Endothelial cell of umbilical vein (primary cell): ENCODE measurements around the gene HOXA11. TPM values are rescaled to one million over a fixed set of nuclear protein-coding genes. Genes with fewer than 3 reads are reported as not detected.

Experiments used
- BruUV-seq: library from RNA; stranded (reverse); fragments of 400-500 nt; replicated peaks from 2 replicates; lab custom pipeline; 2021; lab: Mats Ljungman, UMichigan
- CTCF ChIA-PET: fragments of 300-600, 350-600 bp; sonication (Branson Sonifier 250); formaldehyde crosslinking; loops from one replicate; lab custom pipeline; 2021; ENCODE audit warnings: antibody characterized with exemption, inconsistent platforms; lab: Charles Lee
- POLR2A ChIA-PET: fragments of 300-600, 350-600 bp; sonication (Branson Sonifier 250); formaldehyde crosslinking; loops from one replicate; lab custom pipeline; 2021; ENCODE audit warnings: antibody characterized with exemption, inconsistent platforms; lab: Charles Lee
- DNase-seq: peaks from one replicate; pipeline ENCODE4 v3.0.0-alpha.2; 2011; ENCODE audit warnings: low read depth, low spot score
- FAIRE-seq: peaks from 2 replicates; lab custom pipeline; 2011; peaks lifted over from hg19 to GRCh38; lab: Jason Lieb, UNC
- H2AFZ ChIP-seq: 2 replicates; pipeline ENCODE4 v1.6.0; 2012; ENCODE audit warnings: low read depth, low read length, control low read depth, inconsistent platforms
- H3K27ac ChIP-seq: 2 replicates; pipeline ENCODE4 v1.5.1; 2011; ENCODE audit warnings: low read depth, mild to moderate bottlenecking, control low read depth, low read length, moderate library complexity; ENCODE audit not compliant: insufficient read depth
- H3K27me3 ChIP-seq, 2 experiments: 2 replicates each; pipeline versions ENCODE4 v1.6.0 to v1.6.1; 2011; ENCODE audit warnings: low read length in 2 of 2, mixed read lengths in 1 of 2; ENCODE audit not compliant: control insufficient read depth in 2 of 2, insufficient read depth in 2 of 2
- H3K36me3 ChIP-seq, 2 experiments: 2 replicates in 1 of 2; 3 replicates in 1 of 2; pipeline ENCODE4 v1.5.1; 2011; ENCODE audit warnings: low read length in 2 of 2, mild to moderate bottlenecking in 1 of 2, moderate library complexity in 1 of 2; ENCODE audit not compliant: control insufficient read depth in 2 of 2, insufficient read depth in 2 of 2; ENCODE audit errors: extremely low read depth in 1 of 2
- H3K4me1 ChIP-seq: 3 replicates; pipeline ENCODE4 v1.5.1; 2011; ENCODE audit warnings: mild to moderate bottlenecking, low read length; ENCODE audit not compliant: control insufficient read depth, insufficient read depth; ENCODE audit errors: extremely low read depth
- H3K4me2 ChIP-seq: 2 replicates; pipeline ENCODE4 v1.6.1; 2011; ENCODE audit warnings: low read length, control low read depth, mixed read lengths; ENCODE audit not compliant: insufficient read depth
- H3K4me3 ChIP-seq, 3 experiments: fragments of 200-600 bp in 1 of 3; sonication (generic), shearing (Covaris generic) in 1 of 3; replicated peaks in 1 of 3; 2 replicates each; pipeline ENCODE4 v1.5.1; 2011 to 2016; ENCODE audit warnings: control low read depth in 3 of 3, low read length in 3 of 3, mild to moderate bottlenecking in 2 of 3, inconsistent platforms in 1 of 3, low read depth in 1 of 3, moderate library complexity in 1 of 3; ENCODE audit not compliant: insufficient read depth in 1 of 3
- H3K79me2 ChIP-seq: 2 replicates; pipeline ENCODE4 v1.6.0; 2012; ENCODE audit warnings: low read length, inconsistent platforms; ENCODE audit not compliant: control insufficient read depth, insufficient read depth
- H3K9ac ChIP-seq: replicated peaks from 2 replicates; pipeline ENCODE3; 2011; ENCODE audit warnings: low read length, control low read depth; ENCODE audit not compliant: insufficient read depth; ENCODE audit errors: extremely low read depth
- H3K9me1 ChIP-seq: replicated peaks from 3 replicates; pipeline ENCODE4 v1.6.0; 2011; ENCODE audit warnings: mild to moderate bottlenecking, low read length; ENCODE audit not compliant: control insufficient read depth, insufficient read depth; ENCODE audit errors: extremely low read depth
- H3K9me3 ChIP-seq: replicated peaks from 2 replicates; pipeline ENCODE4 v1.5.1; 2012; ENCODE audit warnings: low read length, inconsistent platforms; ENCODE audit not compliant: control insufficient read depth, insufficient read depth
- H4K20me1 ChIP-seq: replicated peaks from 2 replicates; pipeline ENCODE3; 2011; ENCODE audit warnings: mild to moderate bottlenecking, low read length; ENCODE audit not compliant: control insufficient read depth, insufficient read depth; ENCODE audit errors: extremely low read depth
- EZH2 ChIP-seq: IDR thresholded peaks from 2 replicates; pipeline ENCODE4 v1.6.1; 2012; ENCODE audit warnings: borderline replicate concordance, low read depth, mild to moderate bottlenecking, moderate library complexity, low read length, inconsistent platforms; ENCODE audit not compliant: severe bottlenecking
- JUN ChIP-seq: IDR thresholded peaks from 2 replicates; pipeline ENCODE4 v1.6.1; 2011; ENCODE audit warnings: borderline replicate concordance, low read depth; ENCODE audit not compliant: insufficient read length, insufficient read depth
- POLR2A ChIP-seq: IDR thresholded peaks from 2 replicates; pipeline ENCODE4 v1.6.1; 2012; ENCODE audit warnings: low read depth, mild to moderate bottlenecking, control low read depth, low read length
- dilution Hi-C: fragments of 300-500 bp; cut with MboI; formaldehyde crosslinking; loops from one replicate; pipeline ENCODE4 v1.15.0; 2019; ENCODE audit warnings: low sequenced_read_pairs; ENCODE audit not compliant: extremely low pct_ligation_motif_present
- intact Hi-C: fragments of 100-400 bp; cut with micrococcal nuclease; formaldehyde crosslinking; loops from one replicate; pipeline ENCODE4 v1.10.0; 2022
- polyA plus RNA-seq, 4 experiments: library from polyadenylated mRNA; depleted of rRNA in 3 of 4; stranded (reverse) in 3 of 4; unstranded in 1 of 4; fragments of >200 nt; gene quantifications; 2 replicates each; pipeline versions ENCODE4 v1.2.1 to v1.2.3, GENCODE V29; 2011 to 2012; ENCODE audit warnings: missing spikeins in 1 of 4
- total RNA-seq: library from RNA; stranded (reverse); gene quantifications from 2 replicates; pipeline ENCODE4 v1.2.3, GENCODE V29; 2021

The HOXA11 gene
- total and polyA plus RNA-seq, 2 donors (not counting 3 experiments of a cell fraction or from before 2014, with no cell fraction given): 10.4 to 16.7 TPM

DNA sequence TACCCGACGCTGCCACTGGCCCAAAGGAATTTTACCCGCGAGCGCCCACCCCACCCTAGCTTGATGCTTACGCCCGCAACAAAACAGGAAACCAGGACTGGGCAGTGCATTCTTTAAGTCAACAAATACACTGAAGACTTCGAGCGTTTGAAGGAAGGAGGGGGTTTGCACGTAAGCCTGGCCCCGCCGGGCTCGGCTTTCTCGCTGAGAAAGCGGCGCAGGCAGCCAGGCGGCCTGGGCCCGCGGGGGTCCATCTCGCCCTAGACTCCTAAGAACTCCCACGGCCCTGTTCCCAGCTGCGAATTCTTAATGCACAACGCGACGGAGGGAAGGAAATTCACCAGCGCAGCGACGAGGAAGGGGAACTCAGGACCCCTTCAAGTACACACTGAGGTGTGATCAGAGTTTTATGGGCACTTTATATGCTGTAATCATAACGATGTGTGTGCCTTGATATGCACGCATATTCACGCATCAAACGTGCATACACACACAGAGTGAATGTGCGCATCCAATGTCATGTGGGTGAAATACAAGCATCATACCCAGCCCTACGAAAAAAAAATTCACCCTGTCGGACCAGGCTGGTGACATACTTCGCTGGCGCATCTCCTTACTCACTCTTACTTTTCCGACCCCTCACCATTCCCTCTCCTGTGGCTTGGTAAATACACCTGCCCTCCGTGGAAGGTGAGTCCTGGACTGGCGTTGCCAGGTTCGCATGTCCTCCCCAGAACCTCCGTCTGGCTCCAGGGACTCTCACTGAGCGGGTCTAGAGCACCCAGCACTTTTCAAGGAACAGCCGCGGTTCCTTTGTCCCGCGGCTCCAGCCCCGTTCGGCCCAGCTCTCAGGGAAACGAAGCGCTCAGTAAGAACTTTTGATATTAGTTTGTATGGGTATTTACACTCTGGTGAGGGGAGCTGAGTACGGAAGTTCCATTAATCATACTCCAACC, 20.6 kb upstream of the HOXA11 start:
- Histone ChIP-seq H3K9me1 (no peaks in the 10 kb centered on the region), H3K36me3 (no peaks in the 10 kb centered on the region), H3K79me2 (no peaks in the 10 kb centered on the region), H3K4me3 (no peak overlapping the region), H3K9me3 (no peaks in the 10 kb centered on the region), H3K27me3 (peaks cover 79 to 81% of the 10 kb centered on the region in 2 experiments), H3K4me2 (peak overlapping the region; percentile 3), H3K9ac (no peak overlapping the region), H4K20me1 (no peaks in the 10 kb centered on the region), H3K4me1 (peaks cover 16% of the 10 kb centered on the region), H2AFZ (no peak overlapping the region), H3K27ac (no peak overlapping the region)
- dilution Hi-C loops: no loop called here
- FAIRE-seq: peak; percentile 18
- intact Hi-C loops: no loop called here
- CTCF ChIA-PET: interaction anchor here (0.7 to 2.5 kb wide), 8 partner anchors 10 to 888 kb away, joined by 3 to 22 read pairs (median 4); no protein-coding TSS in a partner anchor
- DNase-seq: no peak
- no TSS peak for BruUV-seq
- TF ChIP-seq EZH2: peak; percentile 95
- TF ChIP-seq POLR2A: no peak
- no peak for TF ChIP-seq JUN
- POLR2A ChIA-PET: no interaction called here

DNA sequence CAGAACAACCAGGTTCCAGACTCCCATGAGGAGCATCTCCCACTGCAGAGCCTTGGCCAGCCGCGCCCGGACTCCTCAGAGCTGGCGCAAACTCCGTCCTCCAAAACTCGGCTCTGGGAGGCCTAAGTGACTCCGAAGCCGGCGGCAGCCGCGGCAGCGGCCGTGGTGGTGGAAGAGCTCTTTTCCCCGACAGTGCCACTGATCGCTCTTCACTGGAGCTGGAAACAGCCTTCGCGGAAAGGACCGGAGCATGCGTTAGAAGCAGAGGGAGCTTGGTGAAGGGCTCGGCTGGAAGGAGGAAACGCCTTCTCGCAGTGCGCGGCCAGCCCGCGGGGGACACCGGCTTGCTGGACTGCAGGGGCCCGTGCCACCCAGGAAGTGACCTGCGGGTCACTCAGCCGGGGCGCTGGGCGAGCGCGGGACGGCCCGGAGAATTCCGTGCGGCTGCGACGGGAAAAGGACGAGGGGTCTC, 19.9 kb upstream of the HOXA11 start:
- H3K79me2 ChIP-seq: no peaks in the 10 kb centered on the region
- no peak overlapping the region for H3K4me3 ChIP-seq
- CTCF ChIA-PET: interaction anchor here (0.7 to 2.5 kb wide), 8 partner anchors 9 to 889 kb away, joined by 3 to 22 read pairs (median 4); no protein-coding TSS in a partner anchor

More for the DNA sequence above, 19.9 kb upstream of the HOXA11 start:
- DNase-seq (no peak), FAIRE-seq (peak; percentile 76)
- Histone ChIP-seq H2AFZ (no peak overlapping the region), H3K27ac (no peak overlapping the region), H3K27me3 (peaks cover 81 to 85% of the 10 kb centered on the region in 2 experiments), H3K9me1 (no peaks in the 10 kb centered on the region), H3K9ac (no peak overlapping the region), H3K4me2 (peak overlapping the region; percentile 3), H3K9me3 (no peaks in the 10 kb centered on the region), H3K36me3 (no peaks in the 10 kb centered on the region), H3K4me1 (peaks cover 18% of the 10 kb centered on the region), H4K20me1 (no peaks in the 10 kb centered on the region)
- dilution Hi-C loops (no loop called here), intact Hi-C loops (no loop called here)
- POLR2A ChIA-PET: no interaction called here
- BruUV-seq: no TSS peak
- TF ChIP-seq EZH2: peak; percentile 68
- TF ChIP-seq JUN: no peak
